Stimulated activated CD8-positive, alpha-beta memory T cell treated with anti-CD3 and anti-CD28 coated beads, Interleukin-12 subunit alpha, Interleukin-12 subunit beta, amount 100 ng/mL, for 1 hour (primary cell): ENCODE measurements around the gene SDHA.
"Not testable (repeated sequence)": the region's sequence is repeated elsewhere in the genome, so short reads cannot be mapped to it uniquely, and the experiment has no call there.

ENCODE experiments used
- DNase-seq: peaks from one replicate; pipeline ENCODE4 v3.0.0-alpha.2; 2020; ENCODE audit warnings: low read depth

The SDHA gene

GRCh38 chr5:222951-223715 lies 5.0 kb downstream of the SDHA start:
- DNase-seq = not testable (repeated sequence)

- DNase-seq = no peak
These were observed 5.7 kb downstream of the SDHA start for GRCh38 chr5:223791-224190.

- no peak for DNase-seq
These were observed 7.2 kb downstream of the SDHA start for GRCh38 chr5:225334-225733.

GRCh38 chr5:227375-227774 lies 9.3 kb downstream of the SDHA start:
- DNase-seq = not testable (repeated sequence)

- DNase-seq = no peak
These were observed 10.8 kb downstream of the SDHA start for GRCh38 chr5:228886-229285.

- DNase-seq = no peak
These were observed 12.6 kb downstream of the SDHA start for GRCh38 chr5:230711-231110.

GRCh38 chr5:231661-232060 lies 13.5 kb downstream of the SDHA start:
- no peak for DNase-seq

GRCh38 chr5:233426-233825 lies 15.3 kb downstream of the SDHA start:
- not testable (repeated sequence) for DNase-seq

- no peak for DNase-seq
These were observed 16.3 kb downstream of the SDHA start for GRCh38 chr5:234450-234849.

- DNase-seq = not testable (repeated sequence)
These were observed 17.4 kb downstream of the SDHA start for GRCh38 chr5:235527-235926.

- DNase-seq = not testable (repeated sequence)
These were observed 19.8 kb downstream of the SDHA start for GRCh38 chr5:237931-238330.

- not testable (repeated sequence) for DNase-seq
These were observed 22.4 kb downstream of the SDHA start for GRCh38 chr5:240550-240949.

- DNase-seq = not testable (repeated sequence)
These were observed 23.0 kb downstream of the SDHA start for GRCh38 chr5:241045-241669.

- not testable (repeated sequence) for DNase-seq
These were observed 25.7 kb downstream of the SDHA start for GRCh38 chr5:243683-244367.

- DNase-seq = not testable (repeated sequence)
These were observed 27.6 kb downstream of the SDHA start for GRCh38 chr5:245717-246116.

GRCh38 chr5:250396-250795 lies 32.3 kb downstream of the SDHA start:
- DNase-seq = not testable (repeated sequence)

GRCh38 chr5:251016-251415 lies 32.9 kb downstream of the SDHA start:
- not testable (repeated sequence) for DNase-seq

- not testable (repeated sequence) for DNase-seq
These were observed 33.4 kb downstream of the SDHA start for GRCh38 chr5:251538-251937.

- not testable (repeated sequence) for DNase-seq
These were observed 33.9 kb downstream of the SDHA start for GRCh38 chr5:251975-252374.

- DNase-seq = no peak
These were observed 34.4 kb downstream of the SDHA start for GRCh38 chr5:252546-252945.

GRCh38 chr5:254322-254721 lies 36.2 kb downstream of the SDHA start:
- not testable (repeated sequence) for DNase-seq

GRCh38 chr5:255116-255515 lies 37.0 kb downstream of the SDHA start:
- not testable (repeated sequence) for DNase-seq

GRCh38 chr5:256347-256746 lies 38.2 kb downstream of the SDHA start:
- DNase-seq = not testable (repeated sequence)
